ENCODE data around the gene INMT. TPM values are rescaled to one million over a fixed set of nuclear protein-coding genes. Genes with fewer than 3 reads are reported as not detected.
A peak's percentile ranks its signal among the peaks of the same experiment; 100 is the strongest.

The INMT gene
- total RNA-seq, 1 experiment from 2014 or later = not detected

- no peak for DNase-seq (ENCODE audit: low spot score)
These were observed 29.0 kb downstream of the INMT start for GRCh38 chr7:30780941-30781340.

GRCh38 chr7:30782690-30783089 is 30.8 kb downstream of the INMT start:
- no peak for DNase-seq (ENCODE audit: low spot score)

- no peak for DNase-seq (ENCODE audit: low spot score)
These were observed 33.9 kb downstream of the INMT start for GRCh38 chr7:30785786-30786185.

DNA sequence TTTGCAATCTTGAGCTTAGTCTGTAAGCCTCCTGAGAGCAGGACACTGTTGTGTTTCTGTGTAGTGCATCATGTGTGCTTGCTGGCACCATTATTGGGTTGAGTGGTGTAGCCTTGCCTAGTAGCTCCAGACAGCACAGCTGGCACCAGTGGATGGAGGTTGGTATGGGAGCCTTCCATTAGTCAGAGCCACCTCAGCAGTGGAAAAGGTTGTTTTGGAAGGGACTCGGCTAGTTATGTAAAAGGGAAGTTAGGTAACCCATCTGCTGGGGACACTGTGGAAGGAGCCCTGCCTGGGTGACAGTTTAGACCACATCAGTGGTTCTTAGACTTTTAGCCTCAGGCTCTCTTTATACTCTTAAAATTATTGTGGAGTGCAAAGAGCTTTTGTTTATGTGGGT is 35.6 kb downstream of the INMT start:
- DNase-seq (ENCODE audit: low spot score) = no peak

GRCh38 chr7:30788640-30789333 is 36.9 kb downstream of the INMT start:
- DNase-seq (ENCODE audit: low spot score) = no peak

DNA sequence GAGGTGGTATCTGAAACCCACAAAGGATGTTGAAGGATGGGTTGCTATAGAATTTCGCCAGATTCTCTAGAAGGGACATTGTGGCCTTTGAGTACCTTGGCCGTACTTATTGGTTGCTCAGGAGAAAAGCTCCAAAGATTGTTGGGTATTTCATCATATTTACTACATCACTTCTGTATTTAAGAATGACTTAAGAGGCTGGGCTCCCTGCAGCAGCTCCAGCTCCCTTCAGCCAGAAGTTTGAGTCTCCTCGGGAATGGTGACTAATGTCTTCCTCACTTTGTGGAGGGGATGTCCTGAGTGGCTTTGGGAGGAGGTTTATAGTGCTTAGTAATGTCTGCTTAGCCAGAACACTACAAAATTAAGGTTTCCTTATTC is 37.4 kb downstream of the INMT start:
- DNase-seq (ENCODE audit: low spot score) = no peak

- DNase-seq (ENCODE audit: low spot score) = no peak
These were observed 38.4 kb downstream of the INMT start for GRCh38 chr7:30790356-30790755.

- DNase-seq (ENCODE audit: low spot score) = no peak
These were observed 39.2 kb downstream of the INMT start for GRCh38 chr7:30791114-30791513.

DNA sequence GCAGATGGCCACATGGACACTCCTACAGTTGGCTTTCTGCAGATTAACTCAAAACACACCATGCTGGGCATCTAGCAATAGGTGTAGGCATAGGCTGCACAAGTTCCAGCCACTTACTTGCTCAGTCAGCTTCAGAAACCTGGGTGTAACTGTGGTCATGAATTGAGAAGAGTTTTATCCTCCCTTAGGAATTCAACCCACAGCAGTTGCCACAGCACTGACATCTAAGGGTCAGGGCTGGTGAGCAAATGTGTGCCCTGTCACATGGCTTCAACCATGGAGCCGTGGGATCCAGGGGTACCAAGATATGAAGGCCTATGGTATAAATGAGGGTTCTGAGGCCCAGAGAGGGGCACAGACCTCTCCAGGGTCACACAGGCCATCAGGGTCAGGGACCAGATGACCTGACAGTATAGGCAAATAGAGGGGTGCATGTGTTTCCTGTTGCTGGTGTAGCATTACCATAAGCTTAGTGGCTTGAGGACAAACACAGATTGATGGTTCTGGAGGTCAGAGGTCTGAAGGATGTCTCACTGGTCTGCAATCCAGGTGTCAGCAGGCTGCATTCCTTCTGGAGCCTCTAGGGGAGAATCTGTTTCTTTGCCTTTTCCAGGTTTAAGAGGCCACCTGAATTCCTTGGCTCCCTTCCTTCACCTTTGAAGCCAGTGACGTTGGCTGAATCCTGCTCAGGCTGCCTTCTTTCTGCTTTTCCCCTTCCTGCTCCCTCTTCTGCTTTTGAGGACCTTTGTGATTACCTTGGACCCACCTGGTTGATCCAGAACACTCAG is 43.4 kb downstream of the INMT start:
- DNase-seq (ENCODE audit: low spot score) = peak; percentile 52

- peak; percentile 42 for DNase-seq (ENCODE audit: low spot score)
These were observed 44.4 kb downstream of the INMT start for GRCh38 chr7:30796105-30796869.

GRCh38 chr7:30797176-30798040 is 45.5 kb downstream of the INMT start:
- DNase-seq (ENCODE audit: low spot score) = no peak

DNA sequence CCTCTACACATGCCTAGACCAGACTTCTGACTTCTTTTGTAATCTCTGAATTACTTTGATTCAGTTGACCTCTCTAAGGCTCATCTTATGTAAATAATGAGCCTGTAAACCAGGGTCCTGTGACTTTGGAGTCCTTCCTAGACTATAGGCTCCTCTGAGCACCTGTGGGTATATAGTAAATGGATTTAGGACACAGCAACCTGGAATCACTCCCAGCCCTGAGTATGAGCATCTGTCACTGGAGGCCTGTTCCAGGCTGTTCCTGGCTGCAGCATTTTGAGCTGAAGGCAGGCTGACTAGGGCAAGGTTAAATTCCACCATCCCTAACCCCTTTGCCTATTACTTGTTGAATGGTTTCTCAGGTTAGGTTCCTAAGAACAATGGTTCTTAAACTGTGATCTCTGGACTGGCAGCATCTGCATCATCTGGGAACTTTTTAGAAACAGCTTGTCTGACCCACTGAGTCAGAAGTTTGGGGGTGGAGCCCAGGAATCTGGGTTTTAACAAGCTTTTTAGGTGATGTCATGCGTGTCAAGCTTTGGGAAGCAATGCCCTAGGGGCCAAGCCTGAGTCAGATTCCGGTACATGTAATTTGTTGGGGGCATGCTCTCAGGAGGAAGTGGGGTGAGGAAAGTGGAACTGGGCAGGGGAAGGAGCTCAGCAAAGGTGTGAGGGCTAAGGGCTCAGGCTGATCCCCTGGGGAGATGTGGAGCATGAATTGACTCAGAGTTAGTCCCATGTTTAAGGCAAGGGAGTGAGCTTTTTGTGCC is 47.5 kb downstream of the INMT start:
- DNase-seq (ENCODE audit: low spot score) = no peak

DNA sequence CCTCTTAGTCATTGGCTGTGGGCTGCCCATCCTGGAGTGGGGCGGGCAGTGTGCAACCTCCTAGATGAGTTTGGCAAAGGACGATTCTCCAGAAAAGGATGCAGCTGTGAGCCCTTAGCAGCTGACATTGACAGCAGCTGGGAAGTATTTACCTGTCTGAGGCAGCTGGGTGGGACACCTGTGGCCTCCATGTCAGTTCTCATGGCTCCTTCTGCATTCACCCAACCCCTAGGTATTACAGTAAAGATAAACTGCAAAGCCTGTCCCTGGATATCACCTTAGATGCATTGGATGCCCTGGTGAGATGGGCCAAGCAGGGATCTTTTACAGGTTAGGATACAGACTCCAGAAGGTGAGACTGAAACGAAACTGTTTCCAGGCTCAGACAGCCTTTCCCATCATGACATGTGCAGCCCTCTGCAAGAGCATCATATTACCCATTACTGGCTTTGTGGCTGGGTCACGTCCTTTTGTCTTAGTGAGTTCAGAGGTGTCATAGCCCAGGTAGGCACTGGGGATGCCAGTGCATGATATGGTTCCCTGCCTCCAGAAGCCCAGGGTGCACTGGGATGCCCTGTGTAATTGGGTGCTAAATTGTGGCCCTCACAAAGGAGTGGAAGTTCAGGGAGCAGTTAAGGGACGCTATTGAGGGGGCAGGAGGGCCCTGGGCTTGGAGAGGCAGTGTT is 48.2 kb downstream of the INMT start:
- DNase-seq (ENCODE audit: low spot score) = no peak

DNA sequence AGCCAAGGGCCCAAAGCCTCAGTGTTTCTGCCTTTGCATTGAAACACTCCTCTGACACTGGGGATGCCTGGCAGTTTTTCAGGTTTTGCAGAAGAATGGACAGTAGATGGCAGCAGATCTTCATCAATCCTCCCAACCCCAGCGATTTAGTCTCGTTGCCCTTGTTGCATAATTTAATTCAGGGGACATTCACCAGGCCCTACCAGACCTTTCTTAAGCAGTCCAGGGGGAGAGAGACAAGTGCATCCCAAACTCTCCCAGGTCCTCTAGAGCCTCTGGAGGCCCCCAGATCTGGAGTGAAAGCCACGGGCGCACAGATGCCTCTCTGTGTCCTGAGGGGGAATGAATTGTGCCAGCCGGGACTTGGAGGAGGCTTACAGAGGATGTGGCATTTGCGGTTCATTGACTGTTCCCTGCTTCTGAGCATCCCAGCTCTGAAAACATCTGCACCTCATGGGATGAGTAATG is 48.9 kb downstream of the INMT start:
- peak; percentile 92 for DNase-seq (ENCODE audit: low spot score)

DNA sequence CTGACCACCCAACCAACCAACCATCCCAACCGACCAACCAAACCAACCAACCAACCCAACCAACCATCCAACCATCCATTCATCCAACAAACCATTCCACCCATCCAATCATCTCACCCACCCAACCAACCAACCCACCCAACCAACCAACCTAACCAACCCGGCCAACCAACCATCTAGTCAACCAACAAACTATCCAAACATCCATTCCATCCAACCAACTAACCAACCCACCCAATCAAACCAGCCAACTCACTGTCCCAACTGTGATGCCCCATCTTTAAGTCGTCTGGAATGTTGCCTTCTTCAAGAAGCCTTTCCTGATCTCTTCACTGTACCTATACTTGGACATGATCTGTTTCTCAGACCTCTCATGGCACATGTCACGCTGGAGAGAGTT is 50.9 kb downstream of the INMT start:
- no peak for DNase-seq (ENCODE audit: low spot score)

GRCh38 chr7:30804078-30804661 is 52.2 kb downstream of the INMT start:
- peak; percentile 46 for DNase-seq (ENCODE audit: low spot score)

DNA sequence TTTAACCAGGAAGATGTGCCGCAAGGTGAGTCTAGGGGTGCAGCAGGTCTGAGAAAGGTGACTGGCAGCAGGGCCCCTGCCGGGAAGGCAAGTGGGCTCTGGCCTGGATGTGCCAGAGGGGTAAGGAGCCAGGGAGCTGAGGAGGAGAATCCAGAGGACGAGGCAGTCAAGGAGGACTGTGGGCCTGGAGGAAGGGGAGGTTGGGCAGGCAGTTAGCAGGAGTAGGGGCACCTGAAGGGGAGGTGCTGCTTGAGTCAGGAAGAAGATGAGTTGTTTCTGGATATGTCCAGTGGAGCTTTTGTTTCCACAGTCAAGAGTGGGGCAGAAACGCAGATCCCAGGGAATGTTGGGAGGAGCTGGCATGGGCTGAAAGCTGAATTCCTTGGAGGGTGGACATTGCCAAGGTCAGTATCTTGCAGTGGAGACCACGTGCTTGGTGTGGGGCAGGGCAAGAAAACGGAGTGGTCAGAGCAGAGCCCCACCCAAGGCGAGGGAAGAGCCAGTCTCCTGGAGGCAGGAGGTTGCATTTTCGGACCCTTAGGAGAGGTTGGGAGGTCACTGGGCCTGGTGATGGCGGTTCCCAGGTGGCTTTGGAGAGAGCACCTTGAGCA is 53.3 kb downstream of the INMT start:
- no peak for DNase-seq (ENCODE audit: low spot score)

DNA sequence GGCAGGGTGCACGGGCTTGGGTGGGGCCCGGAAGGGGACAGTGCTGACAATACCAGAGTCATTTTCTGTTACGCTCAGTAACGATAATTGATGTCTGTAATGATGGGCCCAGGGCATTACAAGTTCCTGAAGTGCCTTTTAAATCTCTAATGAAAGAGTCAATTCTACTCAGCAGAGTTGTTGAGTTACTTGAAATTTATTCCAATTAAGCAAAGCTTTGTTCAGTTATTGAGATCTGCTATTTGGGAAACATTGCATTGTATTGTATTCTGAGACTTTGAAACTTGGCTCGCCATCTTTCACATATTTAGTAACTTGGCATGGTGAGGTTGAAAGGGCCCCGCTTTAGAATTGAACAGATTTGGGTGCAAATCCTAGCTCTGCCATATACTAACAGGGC is 54.0 kb downstream of the INMT start:
- DNase-seq (ENCODE audit: low spot score) = no peak
